Ovary (tissue), 3 donors: ENCODE measurements around the gene ASB1.

Source experiments
- EP300 ChIP-seq: sonication (generic); formaldehyde crosslinking; IDR thresholded peaks from one replicate; pipeline ENCODE4 v1.6.1; 2017; ENCODE audit warnings: antibody characterized with exemption
- POLR2A ChIP-seq: fragments of 450-650 bp; IDR thresholded peaks from one replicate; pipeline ENCODE4 v1.6.1; 2017; ENCODE audit warnings: antibody characterized with exemption, mild to moderate bottlenecking, moderate library complexity
- TF ChIP-seq, protein P1 (sequence below), 3 donors: fragments of 450-650 bp in 2 of 3; fragments of 200-600 bp in 1 of 3; IDR thresholded peaks; one replicate each; pipeline versions ENCODE4 v1.5.1 to v1.8.0; 2016 to 2022; ENCODE audit warnings: antibody characterized with exemption in 3 of 3, mild to moderate bottlenecking in 1 of 3
- donor health status: DM: no; HTN: no; CAD: no.

DNA sequence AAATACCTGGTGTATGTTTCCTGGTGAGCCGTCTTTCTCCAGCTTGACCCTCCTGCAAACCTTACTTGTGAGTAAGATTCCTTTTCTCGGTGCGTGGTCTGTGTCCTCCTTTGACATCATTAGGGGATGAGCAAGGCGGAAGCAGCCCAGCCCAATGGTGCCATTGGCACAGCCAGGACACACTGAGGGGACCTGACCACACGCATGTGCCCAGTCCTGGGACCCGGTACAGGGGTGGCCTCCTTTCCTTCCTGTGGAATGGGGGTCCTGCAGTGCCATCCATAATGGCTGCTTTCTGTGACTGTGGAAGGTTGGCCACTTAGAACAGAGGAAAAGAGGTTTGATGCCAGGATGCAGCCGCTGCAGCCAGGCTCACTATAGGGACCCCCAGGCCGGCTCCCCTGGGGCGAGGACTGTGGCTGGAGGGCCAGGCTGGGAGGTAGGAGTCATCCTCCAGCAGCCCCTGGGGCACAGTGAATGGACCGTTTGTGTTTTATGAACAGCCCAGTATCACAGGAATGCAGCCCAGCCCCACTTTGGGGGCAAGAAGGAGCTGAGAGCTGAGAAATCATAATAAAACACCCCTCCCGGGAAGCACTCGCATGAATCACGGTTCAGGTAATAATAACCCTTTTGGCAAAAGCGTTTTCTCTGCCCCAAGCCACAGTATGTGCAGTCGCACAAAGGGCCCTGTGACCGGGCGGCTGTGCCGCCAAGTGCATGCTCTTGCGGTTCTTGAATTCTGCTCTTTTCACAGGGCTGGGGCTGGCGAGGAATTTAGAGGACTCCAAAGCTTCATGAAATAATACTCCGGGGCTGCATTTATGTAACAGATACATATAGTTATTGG lies 73.2 kb downstream of the ASB1 start:
- TF ChIP-seq, protein P1, sequence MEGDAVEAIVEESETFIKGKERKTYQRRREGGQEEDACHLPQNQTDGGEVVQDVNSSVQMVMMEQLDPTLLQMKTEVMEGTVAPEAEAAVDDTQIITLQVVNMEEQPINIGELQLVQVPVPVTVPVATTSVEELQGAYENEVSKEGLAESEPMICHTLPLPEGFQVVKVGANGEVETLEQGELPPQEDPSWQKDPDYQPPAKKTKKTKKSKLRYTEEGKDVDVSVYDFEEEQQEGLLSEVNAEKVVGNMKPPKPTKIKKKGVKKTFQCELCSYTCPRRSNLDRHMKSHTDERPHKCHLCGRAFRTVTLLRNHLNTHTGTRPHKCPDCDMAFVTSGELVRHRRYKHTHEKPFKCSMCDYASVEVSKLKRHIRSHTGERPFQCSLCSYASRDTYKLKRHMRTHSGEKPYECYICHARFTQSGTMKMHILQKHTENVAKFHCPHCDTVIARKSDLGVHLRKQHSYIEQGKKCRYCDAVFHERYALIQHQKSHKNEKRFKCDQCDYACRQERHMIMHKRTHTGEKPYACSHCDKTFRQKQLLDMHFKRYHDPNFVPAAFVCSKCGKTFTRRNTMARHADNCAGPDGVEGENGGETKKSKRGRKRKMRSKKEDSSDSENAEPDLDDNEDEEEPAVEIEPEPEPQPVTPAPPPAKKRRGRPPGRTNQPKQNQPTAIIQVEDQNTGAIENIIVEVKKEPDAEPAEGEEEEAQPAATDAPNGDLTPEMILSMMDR (IDR thresholded peaks at IDR 0.05): no peak
- no peak for TF ChIP-seq POLR2A
- no peak for TF ChIP-seq EP300
